Right atrium auricular region (tissue), 2 donors: ENCODE measurements around the gene MET. TPM values are rescaled to one million over a fixed set of nuclear protein-coding genes. Genes with fewer than 3 reads are reported as not detected.

ENCODE experiments used
- DNase-seq: peaks from one replicate; pipeline ENCODE4 v3.0.0-alpha.2; 2019; ENCODE audit warnings: low spot score
- H3K27ac ChIP-seq, 2 donors: fragments of 200-600 bp; sonication (generic); 1 replicate in 1 of 2; 2 replicates in 1 of 2; pipeline ENCODE4 v1.5.1; 2016 to 2019
- H3K27me3 ChIP-seq, 2 donors: fragments of 200-600 bp; sonication (generic); one replicate each; pipeline versions ENCODE4 v1.5.1 to v1.6.0; 2017 to 2019
- H3K36me3 ChIP-seq: fragments of 200-600 bp; sonication (generic); one replicate; pipeline ENCODE4 v1.5.1; 2016
- H3K4me1 ChIP-seq, 2 donors: fragments of 200-600 bp; sonication (generic); one replicate each; pipeline versions ENCODE4 v1.5.1 to v1.6.0; 2017 to 2019
- H3K4me3 ChIP-seq, 2 donors: fragments of 200-600 bp; sonication (generic); 1 replicate in 1 of 2; 2 replicates in 1 of 2; pipeline ENCODE4 v1.5.1; 2017 to 2019; ENCODE audit warnings: mild to moderate bottlenecking in 1 of 2, moderate library complexity in 1 of 2
- H3K9me3 ChIP-seq, 2 donors: fragments of 200-600 bp; sonication (generic); one replicate each; pipeline ENCODE4 v1.5.1; 2019
- total RNA-seq, 2 donors: library from RNA; depleted of rRNA; stranded (reverse); fragments of >200 nt; gene quantifications; one replicate each; pipeline ENCODE4 v1.1.0, GENCODE V29; 2016
- TF ChIP-seq, protein P1 (sequence below), 2 donors: fragments of 200-600 bp; sonication (generic); IDR thresholded peaks; one replicate each; pipeline ENCODE4 v1.5.1; 2019; ENCODE audit warnings: antibody characterized with exemption in 2 of 2

Gene MET
- total RNA-seq, 2 donors from 2014 or later: 16.1 to 17.5 TPM

DNA sequence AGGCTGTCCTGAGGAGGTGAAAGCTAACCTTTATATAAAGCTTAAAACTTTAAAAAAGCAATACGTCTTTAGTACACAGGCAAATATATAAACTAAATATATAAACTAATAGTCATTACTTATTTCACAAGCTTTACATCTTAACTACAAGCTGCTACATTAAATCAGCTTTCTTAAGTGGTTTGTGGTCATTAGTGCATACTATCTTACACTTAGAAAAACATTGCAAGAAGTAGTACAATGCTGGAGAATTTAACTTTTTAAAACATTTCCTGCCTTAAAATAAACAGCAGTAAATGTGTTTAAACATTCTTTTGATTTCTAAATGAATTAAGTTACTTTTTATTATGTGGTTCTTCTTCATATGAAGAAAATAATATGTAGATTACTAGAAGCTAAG lies 36.3 kb downstream of the MET start:
- Histone ChIP-seq H3K27me3 (no peaks in the 10 kb centered on the region), H3K4me1 (no peaks in the 10 kb centered on the region), H3K36me3 (no peaks in the 10 kb centered on the region), H3K9me3 (no peaks in the 10 kb centered on the region), H3K4me3 (no peak overlapping the region), H3K27ac (no peak overlapping the region)
- DNase-seq: no peak
- TF ChIP-seq, protein P1, sequence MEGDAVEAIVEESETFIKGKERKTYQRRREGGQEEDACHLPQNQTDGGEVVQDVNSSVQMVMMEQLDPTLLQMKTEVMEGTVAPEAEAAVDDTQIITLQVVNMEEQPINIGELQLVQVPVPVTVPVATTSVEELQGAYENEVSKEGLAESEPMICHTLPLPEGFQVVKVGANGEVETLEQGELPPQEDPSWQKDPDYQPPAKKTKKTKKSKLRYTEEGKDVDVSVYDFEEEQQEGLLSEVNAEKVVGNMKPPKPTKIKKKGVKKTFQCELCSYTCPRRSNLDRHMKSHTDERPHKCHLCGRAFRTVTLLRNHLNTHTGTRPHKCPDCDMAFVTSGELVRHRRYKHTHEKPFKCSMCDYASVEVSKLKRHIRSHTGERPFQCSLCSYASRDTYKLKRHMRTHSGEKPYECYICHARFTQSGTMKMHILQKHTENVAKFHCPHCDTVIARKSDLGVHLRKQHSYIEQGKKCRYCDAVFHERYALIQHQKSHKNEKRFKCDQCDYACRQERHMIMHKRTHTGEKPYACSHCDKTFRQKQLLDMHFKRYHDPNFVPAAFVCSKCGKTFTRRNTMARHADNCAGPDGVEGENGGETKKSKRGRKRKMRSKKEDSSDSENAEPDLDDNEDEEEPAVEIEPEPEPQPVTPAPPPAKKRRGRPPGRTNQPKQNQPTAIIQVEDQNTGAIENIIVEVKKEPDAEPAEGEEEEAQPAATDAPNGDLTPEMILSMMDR (IDR thresholded peaks at IDR 0.05): no peak

DNA sequence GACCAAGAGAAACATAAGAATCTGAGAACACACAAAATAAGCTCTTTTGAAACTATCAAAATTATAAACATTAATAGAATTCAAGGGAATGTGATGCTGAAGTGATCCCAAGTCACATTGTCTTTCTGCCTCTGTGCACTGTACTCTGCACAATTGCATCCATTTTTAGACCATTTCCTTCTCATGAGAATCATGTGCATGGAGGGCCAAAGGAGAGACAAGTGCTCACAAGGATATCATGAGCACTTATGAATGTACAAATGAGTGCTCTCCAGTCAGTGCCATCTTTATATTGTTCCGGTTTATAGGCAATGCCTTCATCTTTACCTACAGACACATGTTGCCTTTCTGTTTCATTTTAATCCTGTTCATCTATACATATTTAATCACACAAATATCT lies 36.9 kb downstream of the MET start:
- Histone ChIP-seq H3K27me3 (no peaks in the 10 kb centered on the region), H3K36me3 (no peaks in the 10 kb centered on the region), H3K27ac (no peak overlapping the region), H3K4me1 (no peaks in the 10 kb centered on the region), H3K4me3 (no peak overlapping the region), H3K9me3 (no peaks in the 10 kb centered on the region)
- TF ChIP-seq, protein P1 (IDR thresholded peaks at IDR 0.05): no peak
- no peak for DNase-seq

DNA sequence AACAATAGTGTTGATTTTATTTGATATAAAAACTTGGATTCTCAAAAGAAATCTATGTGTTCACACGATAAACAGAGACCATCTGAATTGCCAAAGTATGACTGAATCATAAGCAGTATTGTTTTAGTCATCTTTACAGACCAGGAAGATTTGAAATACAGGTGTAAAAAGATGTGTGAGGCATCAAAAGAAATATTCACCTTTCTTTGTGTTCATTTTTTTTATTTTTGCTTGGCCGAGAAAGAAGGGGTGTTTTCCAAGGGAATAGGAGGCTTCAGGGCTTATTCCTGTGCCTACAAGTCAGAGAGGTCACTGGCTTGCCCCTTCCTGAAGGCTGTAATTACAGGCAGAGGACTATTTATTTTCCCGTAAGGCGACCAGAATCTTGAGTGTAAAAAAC lies 37.3 kb downstream of the MET start:
- no peaks in the 10 kb centered on the region for H3K27me3 ChIP-seq
- no peak for DNase-seq
- no peaks in the 10 kb centered on the region for H3K9me3 ChIP-seq
- no peak overlapping the region for H3K4me3 ChIP-seq
- no peaks in the 10 kb centered on the region for H3K36me3 ChIP-seq
- no peak overlapping the region for H3K27ac ChIP-seq
- TF ChIP-seq, protein P1 (IDR thresholded peaks at IDR 0.05): no peak
- no peaks in the 10 kb centered on the region for H3K4me1 ChIP-seq

DNA sequence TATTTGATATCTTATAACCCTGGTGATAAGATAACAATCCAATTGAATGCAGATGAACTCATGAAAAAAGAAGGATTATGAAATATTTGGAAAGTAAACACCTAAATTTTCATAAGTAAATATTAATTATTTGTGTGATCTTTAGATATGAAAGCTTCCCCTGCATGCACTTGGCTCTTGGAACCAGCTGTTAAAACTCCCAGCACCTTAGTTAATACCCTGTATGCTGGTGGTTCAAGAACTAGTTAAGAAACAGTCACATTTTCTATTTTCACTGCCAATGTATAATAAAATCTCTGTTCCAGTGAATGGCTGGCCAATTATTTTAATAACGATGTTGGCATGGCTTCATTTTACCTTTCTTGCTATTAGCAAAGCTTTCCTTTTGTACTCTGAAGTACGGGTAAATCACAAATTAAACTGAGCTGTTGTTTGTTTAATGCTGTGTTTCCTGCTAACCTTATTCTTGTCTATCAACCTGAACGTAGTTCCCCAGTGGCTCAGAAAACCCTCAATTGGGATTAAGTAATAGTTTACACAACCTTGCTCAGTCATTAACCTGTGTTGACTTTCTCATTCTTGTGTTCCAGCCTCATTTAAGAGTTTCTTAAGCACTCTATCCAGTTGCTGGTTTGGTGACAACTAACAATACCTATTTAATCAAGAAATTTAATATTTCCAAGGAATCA lies 38.9 kb downstream of the MET start:
- TF ChIP-seq, protein P1 (IDR thresholded peaks at IDR 0.05): no peak
- Histone ChIP-seq H3K4me1 (no peaks in the 10 kb centered on the region), H3K27ac (no peak overlapping the region), H3K27me3 (no peaks in the 10 kb centered on the region), H3K36me3 (no peaks in the 10 kb centered on the region), H3K9me3 (no peaks in the 10 kb centered on the region), H3K4me3 (no peak overlapping the region)
- no peak for DNase-seq

DNA sequence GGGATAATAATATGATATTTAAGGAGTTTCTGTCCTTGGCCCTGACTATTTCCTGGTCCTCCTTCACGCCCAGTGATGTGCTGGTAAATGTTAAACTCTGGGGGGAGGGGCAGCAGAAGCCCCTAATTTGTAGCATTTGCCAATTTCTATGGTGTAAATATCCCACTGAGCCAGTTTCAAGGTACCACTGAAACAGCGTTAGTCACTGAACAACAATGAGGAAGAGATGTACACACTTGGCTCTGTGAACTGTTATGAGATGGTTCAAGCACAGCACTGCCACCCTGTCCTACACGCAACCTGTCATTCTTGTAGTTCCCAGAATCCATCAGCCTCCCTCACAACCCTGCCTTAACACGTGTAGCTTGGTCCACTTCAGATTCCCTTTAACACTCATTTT lies 39.8 kb downstream of the MET start:
- no peak overlapping the region for H3K4me3 ChIP-seq
- H3K27ac ChIP-seq: no peak overlapping the region
- peaks cover 0 to 1% of the 10 kb centered on the region in 2 donors for H3K4me1 ChIP-seq
- H3K36me3 ChIP-seq: no peaks in the 10 kb centered on the region
- TF ChIP-seq, protein P1 (IDR thresholded peaks at IDR 0.05): no peak
- no peak for DNase-seq
- H3K27me3 ChIP-seq: no peaks in the 10 kb centered on the region
- H3K9me3 ChIP-seq: no peaks in the 10 kb centered on the region

DNA sequence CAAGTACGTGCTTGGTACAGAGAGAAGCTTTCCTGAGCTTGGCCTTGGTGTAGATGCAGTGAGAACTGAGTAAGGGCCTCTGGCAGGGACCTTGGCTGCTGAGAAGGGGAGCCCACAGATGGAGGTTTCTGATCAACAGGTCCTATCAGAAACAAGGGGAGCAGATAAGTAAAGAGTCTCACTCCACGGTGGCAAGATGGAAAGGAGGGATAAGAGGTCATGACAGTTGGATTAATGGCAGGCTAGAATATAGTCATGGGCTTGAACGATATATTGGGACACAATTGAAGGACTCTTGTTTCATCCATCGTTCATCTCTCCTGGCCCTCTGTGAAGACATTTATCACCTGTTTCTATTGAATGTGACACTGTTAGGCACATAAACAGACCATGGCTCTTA lies 41.5 kb downstream of the MET start:
- Histone ChIP-seq H3K9me3 (no peaks in the 10 kb centered on the region), H3K4me3 (no peak overlapping the region), H3K27ac (no peak overlapping the region), H3K36me3 (no peaks in the 10 kb centered on the region), H3K4me1 (peaks cover 0 to 4% of the 10 kb centered on the region in 2 donors), H3K27me3 (no peaks in the 10 kb centered on the region)
- TF ChIP-seq, protein P1 (IDR thresholded peaks at IDR 0.05): no peak
- DNase-seq: no peak
